Skeletal muscle tissue (tissue), 4 donors: ENCODE results near the gene EGFL6. TPM values are rescaled to one million over a fixed set of nuclear protein-coding genes. Genes with fewer than 3 reads are reported as not detected.
"Not testable (repeated sequence)": the region's sequence is repeated elsewhere in the genome, so short reads cannot be mapped to it uniquely, and the experiment has no call there.

Experiments used
- H3K27ac ChIP-seq: one replicate; pipeline ENCODE4 v1.7.0; 2013; ENCODE audit warnings: mild to moderate bottlenecking, low read depth, low read length, inconsistent platforms
- H3K27me3 ChIP-seq, 3 donors: one replicate each; pipeline ENCODE4 v1.7.0; 2013; ENCODE audit warnings: low read length in 3 of 3; ENCODE audit not compliant: control insufficient read depth in 3 of 3, insufficient read depth in 3 of 3
- H3K36me3 ChIP-seq, 3 donors: one replicate each; pipeline ENCODE4 v1.7.0; 2013; ENCODE audit warnings: low read length in 3 of 3; ENCODE audit not compliant: control insufficient read depth in 3 of 3, insufficient read depth in 3 of 3
- H3K4me1 ChIP-seq, 3 donors: one replicate each; pipeline ENCODE4 v1.7.0; 2013; ENCODE audit warnings: low read length in 3 of 3, mild to moderate bottlenecking in 3 of 3; ENCODE audit not compliant: control insufficient read depth in 3 of 3, insufficient read depth in 3 of 3
- H3K4me3 ChIP-seq, 3 donors: one replicate each; pipeline ENCODE4 v1.7.0; 2013; ENCODE audit warnings: low read length in 3 of 3
- H3K9ac ChIP-seq, 3 donors: one replicate each; pipeline ENCODE4 v1.7.0; 2013; ENCODE audit warnings: low read length in 3 of 3, mild to moderate bottlenecking in 3 of 3, moderate library complexity in 2 of 3, low read depth in 1 of 3
- H3K9me3 ChIP-seq, 3 donors: one replicate each; pipeline ENCODE4 v1.7.0; 2013; ENCODE audit warnings: low read length in 3 of 3; ENCODE audit not compliant: control insufficient read depth in 3 of 3
- total RNA-seq: library from RNA; depleted of rRNA; stranded (reverse); fragments of >200 nt; gene quantifications from one replicate; pipeline ENCODE4 v1.2.3, GENCODE V29; 2014
- donor health status: Osteomylitis.

EGFL6 gene
- total RNA-seq, 1 donor from 2014 or later, result 36.0 TPM

GRCh38 chrX:13648336-13648735, 78.9 kb downstream of the EGFL6 start:
- H3K27me3 ChIP-seq, H3K4me3 ChIP-seq, H3K36me3 ChIP-seq, H3K9me3 ChIP-seq, H3K4me1 ChIP-seq, H3K9ac ChIP-seq, H3K27ac ChIP-seq: not testable (repeated sequence)

GRCh38 chrX:13649838-13650237, 80.4 kb downstream of the EGFL6 start:
- no peak overlapping the region for H3K27ac ChIP-seq
- no peaks in the 10 kb centered on the region for H3K27me3 ChIP-seq
- H3K4me1 ChIP-seq, result peaks cover 3 to 7% (median 6%) of the 10 kb centered on the region in 3 donors
- H3K9me3 ChIP-seq, result no peaks in the 10 kb centered on the region
- H3K36me3 ChIP-seq, result no peaks in the 10 kb centered on the region
- no peak overlapping the region for H3K4me3 ChIP-seq
- no peak overlapping the region for H3K9ac ChIP-seq

- Histone ChIP-seq H3K9ac (no peak overlapping the region), H3K9me3 (no peaks in the 10 kb centered on the region), H3K4me1 (peaks cover 3 to 7% (median 6%) of the 10 kb centered on the region in 3 donors), H3K36me3 (no peaks in the 10 kb centered on the region), H3K27me3 (no peaks in the 10 kb centered on the region), H3K27ac (no peak overlapping the region), H3K4me3 (no peak overlapping the region)
These were observed 80.9 kb downstream of the EGFL6 start for GRCh38 chrX:13650318-13650717.

GRCh38 chrX:13651150-13651549, 81.7 kb downstream of the EGFL6 start:
- Histone ChIP-seq H3K36me3 (peaks cover 4 to 6% (median 4%) of the 10 kb centered on the region in 3 donors), H3K4me3 (no peak overlapping the region), H3K9me3 (no peaks in the 10 kb centered on the region), H3K4me1 (peaks cover 3 to 7% (median 6%) of the 10 kb centered on the region in 3 donors), H3K27me3 (peaks cover 0 to 4% (median 0%) of the 10 kb centered on the region in 3 donors), H3K27ac (no peak overlapping the region), H3K9ac (no peak overlapping the region)

- Histone ChIP-seq H3K4me3 (peak overlapping the region; percentile 67 to 89 (median 85)), H3K27me3 (peaks cover 0 to 4% (median 0%) of the 10 kb centered on the region in 3 donors), H3K9me3 (no peaks in the 10 kb centered on the region)
These were observed 82.9 kb downstream of the EGFL6 start for GRCh38 chrX:13652287-13652793.

GRCh38 chrX:13652850-13653693, 83.7 kb downstream of the EGFL6 start, which contains the start of gene TCEANC:
TCEANC (plus strand) TSS chrX:13653141; CDS start chrX:13662509, 9,368 bp downstream.
- Histone ChIP-seq H3K27ac (peak within 1 kb of the TSS; percentile 89), H3K9ac (peak within 1 kb of the TSS; percentile 76 to 91 (median 89)), H3K4me3 (peak within 1 kb of the TSS; percentile 81 to 89 (median 85)), H3K36me3 (peaks cover 4 to 6% (median 6%) of the 10 kb centered on the region in 3 donors), H3K4me1 (peaks cover 3 to 7% (median 6%) of the 10 kb centered on the region in 3 donors), H3K9me3 (no peaks in the 10 kb centered on the region), H3K27me3 (peaks cover 0 to 4% (median 0%) of the 10 kb centered on the region in 3 donors)

More at GRCh38 chrX:13652287-13652793, 82.9 kb downstream of the EGFL6 start:
- Histone ChIP-seq H3K27ac (peak overlapping the region; percentile 57), H3K36me3 (peaks cover 4 to 6% (median 6%) of the 10 kb centered on the region in 3 donors), H3K9ac (peak overlapping the region; percentile 43 to 76 (median 75)), H3K4me1 (peaks cover 3 to 7% (median 6%) of the 10 kb centered on the region in 3 donors)

- Histone ChIP-seq H3K9ac (peak overlapping the region; percentile 76 to 91 (median 89)), H3K36me3 (peaks cover 4 to 6% (median 6%) of the 10 kb centered on the region in 3 donors)
These were observed 84.7 kb downstream of the EGFL6 start for GRCh38 chrX:13654116-13654515.

GRCh38 chrX:13655674-13656073, 86.3 kb downstream of the EGFL6 start:
- peaks cover 3 to 10% (median 6%) of the 10 kb centered on the region in 3 donors for H3K4me1 ChIP-seq
- peaks cover 0 to 4% (median 0%) of the 10 kb centered on the region in 3 donors for H3K27me3 ChIP-seq
- no peak overlapping the region for H3K27ac ChIP-seq
- H3K4me3 ChIP-seq, result no peak overlapping the region
- no peaks in the 10 kb centered on the region for H3K9me3 ChIP-seq
- no peak overlapping the region for H3K9ac ChIP-seq
- H3K36me3 ChIP-seq, result peaks cover 4 to 9% (median 6%) of the 10 kb centered on the region in 3 donors

More at GRCh38 chrX:13654116-13654515, 84.7 kb downstream of the EGFL6 start:
- no peaks in the 10 kb centered on the region for H3K9me3 ChIP-seq
- H3K27me3 ChIP-seq, result peaks cover 0 to 4% (median 0%) of the 10 kb centered on the region in 3 donors
- H3K4me1 ChIP-seq, result peaks cover 3 to 10% (median 6%) of the 10 kb centered on the region in 3 donors
- H3K27ac ChIP-seq, result peak overlapping the region; percentile 89
- H3K4me3 ChIP-seq, result peak overlapping the region; percentile 81 to 89 (median 85)

- Histone ChIP-seq H3K9ac (peak overlapping the region in 1 of 3 donors; percentile 32), H3K27me3 (peaks cover 0 to 4% (median 0%) of the 10 kb centered on the region in 3 donors), H3K4me3 (no peak overlapping the region), H3K36me3 (peaks cover 4 to 13% (median 11%) of the 10 kb centered on the region in 3 donors), H3K4me1 (peaks cover 0 to 3% (median 3%) of the 10 kb centered on the region in 3 donors), H3K9me3 (no peaks in the 10 kb centered on the region), H3K27ac (no peak overlapping the region)
These were observed 89.2 kb downstream of the EGFL6 start for GRCh38 chrX:13658602-13659001.
